HepG2 (cell line): Measurements from ENCODE around the gene IFNL1.

ENCODE experiments used
- ZEB1 ChIP-seq: IDR thresholded peaks from 2 replicates; pipeline ENCODE4 v1.6.1; 2012; ENCODE audit warnings: mild to moderate bottlenecking, low read depth, inconsistent platforms; ENCODE audit not compliant: insufficient replicate concordance
- ZNF687 ChIP-seq: sonication (generic); formaldehyde crosslinking; IDR thresholded peaks from 2 replicates; pipeline ENCODE4 v1.5.1; 2020; ENCODE audit warnings: mild to moderate bottlenecking, missing genetic modification reagents, moderate library complexity
- ZNF777 ChIP-seq: sonication (generic); formaldehyde crosslinking; IDR thresholded peaks from 2 replicates; pipeline ENCODE4 v1.4.0; 2020; ENCODE audit warnings: missing genetic modification reagents

GRCh38 chr19:39319098-39319891, 23.1 kb downstream of the IFNL1 start:
- TF ChIP-seq ZNF687 (CRISPR knock-in tag) = no peak
- TF ChIP-seq ZNF777 (CRISPR knock-in tag) = no peak
- TF ChIP-seq ZEB1 = no peak
